ENCODE results near the gene NKAIN1.
A peak's percentile ranks its signal among the peaks of the same experiment; 100 is the strongest.
"Not testable (repeated sequence)": the region's sequence is repeated elsewhere in the genome, so short reads cannot be mapped to it uniquely, and the experiment has no call there.

NKAIN1 gene

DNA sequence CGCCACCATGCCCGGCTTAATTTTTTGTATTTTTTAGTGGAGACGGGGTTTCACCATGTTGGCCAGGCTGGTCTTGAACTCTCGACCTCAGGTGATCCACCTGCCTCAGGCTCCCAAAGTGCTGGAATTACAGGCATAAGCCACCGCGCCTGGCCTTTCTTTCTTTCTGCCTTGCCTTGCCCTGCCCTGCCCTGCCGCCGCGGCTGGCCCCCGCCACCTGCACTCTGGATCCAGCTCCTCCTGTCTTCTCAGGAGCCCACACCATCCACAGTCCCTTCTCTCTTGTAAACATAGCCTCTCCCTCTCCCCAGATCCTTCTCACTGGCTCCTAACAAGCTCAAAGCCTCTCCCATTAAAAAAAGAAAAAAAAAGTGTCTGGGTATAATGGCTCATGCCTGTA is 44.4 kb downstream of the NKAIN1 start:
- not testable (repeated sequence) for DNase-seq (ENCODE audit: low spot score)

DNA sequence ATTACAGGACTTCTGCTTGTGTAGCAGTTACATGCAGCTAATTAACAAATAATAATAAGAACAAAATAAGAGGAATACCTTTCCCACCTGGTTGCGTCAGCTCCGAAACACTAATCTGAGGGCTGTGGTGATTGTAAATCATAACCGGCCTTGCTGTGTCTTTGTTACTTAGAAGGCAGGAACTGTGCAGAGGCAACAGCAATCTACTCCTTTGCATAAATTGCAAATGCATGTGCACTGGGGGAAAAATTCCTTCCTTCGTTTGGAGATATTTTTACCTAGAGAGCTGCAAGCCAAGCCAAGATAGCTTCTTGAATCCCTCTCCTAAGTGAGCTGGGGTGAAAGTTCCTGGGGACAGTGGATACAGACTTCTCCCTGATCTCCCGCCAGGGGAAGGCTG is 46.0 kb downstream of the NKAIN1 start:
- DNase-seq (ENCODE audit: low spot score) = no peak

DNA sequence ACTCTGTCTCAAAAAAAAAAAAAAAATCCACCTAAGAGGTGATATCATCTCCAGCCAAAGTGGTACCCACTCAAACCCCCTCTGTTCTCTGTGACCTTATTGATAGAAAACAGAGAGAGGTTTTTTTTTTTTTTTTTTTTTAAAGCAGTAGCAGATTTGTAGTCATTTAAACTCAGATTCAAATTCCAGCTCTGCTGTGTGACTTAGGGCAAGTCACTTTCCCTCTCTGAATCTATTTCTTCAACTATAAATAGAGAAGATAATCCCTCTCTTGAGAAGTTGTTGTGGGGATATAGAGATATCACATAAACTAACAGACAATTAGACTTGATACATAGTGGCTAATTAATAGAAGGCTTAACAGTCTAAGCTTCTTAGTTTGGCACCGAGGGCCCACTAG is 48.4 kb downstream of the NKAIN1 start:
- no peak for DNase-seq (ENCODE audit: low spot score)

DNA sequence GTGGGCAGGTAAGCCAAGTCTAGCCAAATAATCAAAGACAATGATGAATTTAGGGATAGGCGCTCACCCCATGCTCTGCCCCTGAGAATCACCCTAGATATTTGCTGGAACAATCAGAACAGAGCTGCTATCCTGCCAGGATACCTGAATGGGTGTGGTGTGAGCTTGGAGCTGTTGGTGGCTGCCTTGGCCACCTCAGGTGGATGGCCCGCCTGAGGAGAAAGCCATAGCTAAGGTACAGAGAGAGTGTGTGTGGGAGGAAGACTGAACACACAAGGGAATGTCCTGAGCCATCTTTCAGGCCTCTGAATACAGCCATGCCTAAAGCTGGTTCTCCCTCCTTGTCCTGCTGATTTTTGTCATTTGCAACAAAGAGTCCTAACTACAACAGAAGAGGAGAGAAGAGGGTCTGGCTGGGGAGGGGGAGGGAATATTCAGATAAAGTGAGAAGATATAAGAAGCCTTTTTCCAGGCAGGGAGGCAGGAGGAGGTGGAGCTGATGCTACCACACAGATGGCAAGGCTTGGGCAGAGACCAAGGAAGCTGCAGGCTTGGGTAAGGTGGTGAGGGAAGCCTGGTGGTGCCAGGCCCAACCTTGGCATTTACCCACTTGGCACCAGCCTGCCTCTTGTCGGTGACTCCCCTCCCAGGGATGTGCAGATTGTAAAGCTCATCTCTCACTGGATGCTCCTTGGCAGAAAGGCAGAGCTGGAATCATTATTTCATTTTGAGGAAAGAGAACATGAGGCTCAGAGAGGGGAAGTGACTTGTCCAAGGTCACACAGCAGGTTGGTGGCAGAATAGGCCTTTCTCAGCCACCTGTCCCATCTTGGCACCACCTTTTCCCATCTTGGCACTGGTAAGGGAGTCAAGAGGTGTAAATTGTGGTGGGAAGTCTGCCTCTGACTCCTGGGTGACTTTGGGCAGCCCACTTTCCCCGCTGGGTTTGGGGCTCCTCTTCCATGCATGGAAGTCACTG is 49.7 kb downstream of the NKAIN1 start:
- no peak for DNase-seq (ENCODE audit: low spot score)

DNA sequence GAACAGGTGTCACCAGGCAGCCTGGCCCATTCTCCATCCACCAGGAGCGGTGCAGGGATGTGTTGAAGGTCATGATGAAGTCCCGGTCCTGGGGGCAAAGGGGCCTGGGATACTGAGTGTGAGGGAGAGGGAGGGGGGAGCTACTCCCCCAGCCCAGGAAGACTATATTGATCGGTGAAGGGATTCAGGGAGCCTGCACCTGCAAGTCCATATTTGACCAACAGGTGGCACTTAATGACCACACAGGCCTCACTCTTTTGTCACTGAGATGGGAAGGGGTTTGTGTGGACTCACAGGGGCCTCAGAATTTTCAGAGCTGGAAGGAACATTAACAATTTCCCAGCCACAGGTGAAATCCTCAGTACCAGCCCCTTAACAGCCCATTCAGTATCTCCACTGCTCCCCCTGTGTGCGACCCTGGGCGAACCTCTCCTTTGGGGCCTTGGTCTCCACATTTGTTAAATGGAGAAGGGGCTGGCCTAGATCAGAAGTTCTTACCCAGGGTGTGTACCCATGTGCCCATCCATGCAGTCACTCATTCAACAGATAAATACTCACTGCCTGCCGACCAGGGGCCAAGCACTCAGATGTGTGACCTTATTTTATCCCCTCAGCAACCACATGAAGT is 55.6 kb downstream of the NKAIN1 start:
- peak; percentile 28 for DNase-seq (ENCODE audit: low spot score)

DNA sequence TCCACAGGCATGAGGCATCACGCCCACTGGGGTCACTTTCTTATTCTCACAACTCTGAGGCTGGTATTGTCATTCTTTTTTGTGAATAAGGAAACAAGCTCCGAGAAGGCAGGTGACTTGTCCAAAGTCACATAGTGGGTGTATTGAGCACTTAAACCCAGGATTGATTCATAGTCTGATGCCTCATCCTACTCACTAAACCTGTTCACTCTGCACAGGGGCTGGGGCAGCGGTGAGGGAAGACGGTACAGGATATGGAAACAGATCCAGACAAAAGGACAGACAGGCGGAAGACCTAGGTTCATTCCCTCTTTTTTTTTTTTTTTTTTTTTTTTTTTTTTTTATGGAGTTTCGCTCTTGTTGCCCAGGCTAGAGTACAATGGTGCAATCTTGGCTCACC is 56.6 kb downstream of the NKAIN1 start:
- no peak for DNase-seq (ENCODE audit: low spot score)

DNA sequence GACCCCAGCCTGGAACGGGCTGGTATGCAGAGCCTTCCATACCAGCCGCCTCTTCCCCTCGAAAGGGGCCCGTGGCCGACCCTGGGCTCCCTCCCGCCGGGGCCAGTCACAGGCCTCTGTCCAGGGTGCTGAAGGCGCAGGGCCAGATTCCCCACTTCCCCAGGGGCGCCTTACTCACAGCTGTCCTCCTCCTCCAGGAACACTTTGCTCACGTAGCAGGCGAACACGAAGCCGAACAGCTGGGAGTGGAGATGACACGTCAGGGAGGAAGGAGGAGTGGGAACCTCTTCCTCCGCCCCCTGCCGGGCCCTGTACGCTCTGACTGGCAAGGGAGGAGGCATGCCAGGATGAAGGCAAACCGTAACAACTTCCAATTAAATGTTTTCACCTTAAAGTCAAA is 57.3 kb downstream of the NKAIN1 start:
- peak; percentile 25 for DNase-seq (ENCODE audit: low spot score)

DNA sequence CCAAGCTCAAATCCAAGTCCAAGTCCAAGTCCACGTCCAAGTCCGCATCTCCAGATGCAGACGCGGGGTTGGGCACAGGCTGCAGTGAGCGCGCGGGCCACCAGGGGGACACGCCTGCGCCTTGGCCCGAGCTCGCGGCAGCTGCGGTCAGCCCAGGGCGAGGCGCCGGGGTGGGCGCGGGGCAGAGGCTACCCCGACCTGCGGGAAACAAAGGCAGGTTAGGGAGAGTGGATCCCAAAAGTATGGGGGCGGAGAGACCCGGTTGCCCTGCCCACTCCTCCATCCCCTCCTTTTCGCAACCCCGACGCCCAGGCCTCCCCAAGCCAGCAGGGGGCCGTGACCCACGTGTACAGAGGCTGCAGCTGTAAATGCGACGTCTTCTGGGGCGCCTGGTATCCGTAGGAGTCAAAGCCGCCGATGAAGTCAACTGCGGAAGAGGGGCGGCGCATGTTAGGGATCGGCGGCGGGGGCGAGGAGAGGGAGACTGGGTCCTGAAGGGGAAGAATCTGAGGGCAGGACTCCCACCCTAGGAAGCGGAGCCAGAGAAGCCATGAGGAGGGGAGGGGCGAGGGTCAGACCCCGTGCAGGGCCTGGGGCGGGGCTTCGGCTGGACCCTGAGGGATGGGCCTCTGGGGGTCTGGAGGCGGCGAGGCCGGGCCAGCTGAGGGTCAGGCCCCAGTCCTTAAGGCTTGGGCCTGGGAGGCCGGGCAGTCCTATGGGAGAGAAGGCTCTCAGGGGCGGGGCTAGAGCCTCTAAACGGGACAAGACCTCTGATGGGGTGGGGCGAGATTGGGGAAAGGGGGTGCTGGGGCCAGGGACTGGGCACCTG is 58.0 kb downstream of the NKAIN1 start:
- peak; percentile 9 for DNase-seq (ENCODE audit: low spot score)

DNA sequence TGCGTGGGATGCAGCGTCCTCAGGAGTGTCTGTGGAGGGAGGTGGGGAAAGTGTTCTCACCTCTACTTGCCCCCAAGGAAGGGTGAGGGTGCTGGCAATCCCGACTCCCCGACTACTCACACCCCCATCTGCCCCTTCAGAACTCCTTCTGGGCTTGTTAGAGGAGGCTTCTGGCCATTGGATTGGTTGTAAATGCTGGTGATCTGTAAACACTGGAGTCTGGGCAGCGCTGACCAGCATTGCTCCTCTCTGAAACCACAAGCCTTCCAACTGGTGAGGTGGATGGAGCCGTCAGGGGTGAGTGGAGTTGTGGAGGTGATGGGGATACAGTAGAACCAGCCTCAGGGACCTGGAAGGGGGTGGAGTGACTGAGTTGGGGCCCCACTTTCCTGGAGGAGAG is 59.3 kb downstream of the NKAIN1 start:
- no peak for DNase-seq (ENCODE audit: low spot score)

DNA sequence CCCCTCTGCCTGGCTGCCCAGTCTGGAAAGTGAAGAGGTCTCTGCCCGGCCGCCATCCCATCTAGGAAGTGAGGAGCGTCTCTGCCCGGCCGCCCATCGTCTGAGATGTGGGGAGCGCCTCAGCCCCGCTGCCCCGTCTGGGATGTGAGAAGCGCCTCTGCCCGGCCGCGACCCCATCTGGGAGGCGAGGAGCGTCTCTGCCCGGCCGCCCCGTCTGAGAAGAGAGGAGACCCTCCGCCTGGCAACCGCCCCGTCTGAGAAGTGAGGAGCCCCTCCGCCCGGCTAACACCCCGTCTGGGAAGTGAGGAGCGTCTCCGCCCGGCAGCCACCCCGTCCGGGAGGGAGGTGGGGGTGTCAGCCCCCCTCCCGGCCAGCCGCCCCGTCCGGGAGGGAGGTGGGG is 63.4 kb downstream of the NKAIN1 start:
- DNase-seq (ENCODE audit: low spot score) = not testable (repeated sequence)

DNA sequence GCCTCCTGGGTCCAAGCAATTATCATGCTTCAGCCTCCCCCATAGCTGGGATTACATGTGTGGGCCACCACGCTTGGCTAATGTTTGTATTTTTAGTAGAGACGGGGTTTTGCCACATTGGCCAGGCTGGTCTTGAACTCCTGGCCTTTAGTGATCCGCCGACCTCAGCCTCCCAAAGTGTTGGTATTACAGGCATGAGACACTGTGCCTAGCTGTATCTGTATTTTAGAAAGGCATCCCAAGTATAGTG is 69.3 kb downstream of the NKAIN1 start:
- DNase-seq (ENCODE audit: low spot score) = no peak

DNA sequence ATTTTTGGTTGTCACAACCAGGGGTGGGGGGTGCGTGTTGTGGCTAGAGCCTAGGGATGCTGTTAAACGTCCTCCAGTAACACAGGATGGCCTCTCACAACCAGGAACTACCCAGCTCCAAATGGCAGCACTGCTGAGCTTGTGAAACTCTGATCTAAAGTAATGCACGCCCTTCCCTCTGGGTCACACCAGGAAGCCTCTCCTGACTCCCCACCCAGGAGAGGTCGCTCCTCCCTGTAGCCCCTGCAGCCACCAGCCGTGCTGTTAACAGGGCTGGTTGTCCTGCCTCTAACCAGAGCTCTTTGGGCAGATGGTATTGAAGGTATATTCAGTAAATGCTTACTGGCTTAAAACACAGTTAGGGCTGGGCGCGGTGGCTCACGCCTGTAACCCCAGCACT is 73.2 kb downstream of the NKAIN1 start:
- DNase-seq (ENCODE audit: low spot score) = no peak

DNA sequence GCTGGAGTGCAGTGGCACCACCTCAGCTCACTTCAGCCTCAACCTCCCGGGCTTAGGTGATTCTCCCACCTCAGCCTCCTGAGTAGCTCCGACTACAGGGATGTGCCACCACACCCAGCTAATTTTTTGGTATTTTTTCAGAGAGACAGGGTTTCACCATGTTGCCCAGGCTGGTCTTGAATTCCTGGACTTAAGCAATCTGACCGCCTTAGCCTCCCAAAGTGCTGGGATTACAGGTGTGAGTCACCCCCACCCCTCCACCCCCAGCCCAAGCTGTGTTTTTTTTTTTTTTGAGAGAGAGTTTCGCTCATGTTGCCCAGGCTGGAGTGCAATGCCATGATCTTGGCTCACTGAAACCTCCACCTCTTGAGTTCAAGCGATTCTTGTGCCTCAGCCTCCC is 75.4 kb downstream of the NKAIN1 start:
- no peak for DNase-seq (ENCODE audit: low spot score)

DNA sequence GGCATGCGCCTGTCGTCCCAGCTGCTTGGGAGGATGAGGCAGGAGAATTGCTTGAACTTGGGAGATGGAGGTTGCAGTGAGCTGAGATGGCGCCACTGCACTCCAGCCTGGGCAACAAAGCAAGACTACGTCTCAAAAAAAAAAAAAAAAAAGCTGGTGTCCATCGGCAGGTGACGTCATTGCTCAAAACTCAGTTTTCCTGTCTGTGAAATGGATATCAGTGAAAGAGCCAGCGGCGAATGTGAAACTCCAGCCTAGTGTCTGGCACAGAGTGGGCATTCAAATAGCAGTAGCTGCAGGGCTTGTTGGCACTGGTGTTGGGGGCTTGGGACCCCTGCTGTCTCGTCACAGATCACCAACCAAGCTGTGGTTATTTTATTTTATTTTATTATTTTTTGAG is 75.8 kb downstream of the NKAIN1 start:
- DNase-seq (ENCODE audit: low spot score) = no peak

DNA sequence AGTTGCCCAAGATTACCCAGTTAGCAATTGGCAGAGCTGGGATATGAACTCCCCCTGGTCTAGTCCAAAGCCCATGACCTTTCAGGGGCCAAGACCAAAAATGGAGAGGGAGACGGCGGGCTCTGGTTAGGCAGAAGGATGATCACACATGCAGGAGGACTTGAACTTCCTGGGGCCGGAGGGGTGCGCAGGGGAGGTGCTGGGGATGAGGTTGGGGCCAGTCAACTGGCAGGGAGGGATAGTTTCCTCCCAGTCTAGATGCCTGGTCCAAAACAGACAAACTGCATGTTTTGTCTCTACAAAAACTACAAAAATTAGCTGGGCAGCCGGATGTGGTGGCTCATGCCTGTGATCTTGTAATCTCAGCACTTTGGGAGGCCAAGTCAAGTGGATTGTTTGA is 78.1 kb downstream of the NKAIN1 start:
- DNase-seq (ENCODE audit: low spot score) = no peak

DNA sequence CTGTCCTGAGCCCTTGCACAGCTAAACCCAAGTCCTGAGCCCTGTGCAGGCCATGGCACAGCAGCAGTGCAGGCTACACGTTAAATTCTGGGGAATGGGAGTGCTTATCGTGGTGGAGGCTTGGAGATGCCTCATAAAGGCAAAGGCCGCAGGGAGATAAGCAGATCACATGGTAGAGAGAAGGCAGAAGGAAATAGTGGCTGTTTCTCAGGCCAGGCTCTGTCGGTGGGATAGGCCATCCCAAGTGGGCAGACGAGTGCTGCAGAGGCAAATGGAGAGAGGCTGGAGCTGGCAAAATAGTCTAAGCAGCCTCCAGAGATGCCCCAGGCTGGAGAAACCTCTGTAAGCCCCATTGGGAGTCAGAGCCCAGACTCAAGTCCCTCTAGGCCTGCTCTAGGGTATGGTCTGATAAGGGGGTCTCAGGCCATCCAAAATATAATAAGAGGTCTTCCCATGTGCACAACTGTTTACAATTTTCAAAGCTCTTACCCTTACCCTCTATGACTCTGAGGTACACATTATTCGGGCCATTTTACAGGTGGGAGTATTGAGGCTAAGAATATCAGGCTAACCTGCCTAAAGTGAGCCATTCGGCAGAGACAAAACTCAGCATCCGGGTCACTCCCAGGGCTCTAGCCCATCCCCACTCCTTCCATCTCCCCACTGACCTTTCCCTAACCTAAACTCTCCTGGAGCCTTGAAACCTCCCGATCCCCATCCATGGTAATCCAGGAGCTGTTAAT is 79.6 kb downstream of the NKAIN1 start:
- DNase-seq (ENCODE audit: low spot score) = no peak

DNA sequence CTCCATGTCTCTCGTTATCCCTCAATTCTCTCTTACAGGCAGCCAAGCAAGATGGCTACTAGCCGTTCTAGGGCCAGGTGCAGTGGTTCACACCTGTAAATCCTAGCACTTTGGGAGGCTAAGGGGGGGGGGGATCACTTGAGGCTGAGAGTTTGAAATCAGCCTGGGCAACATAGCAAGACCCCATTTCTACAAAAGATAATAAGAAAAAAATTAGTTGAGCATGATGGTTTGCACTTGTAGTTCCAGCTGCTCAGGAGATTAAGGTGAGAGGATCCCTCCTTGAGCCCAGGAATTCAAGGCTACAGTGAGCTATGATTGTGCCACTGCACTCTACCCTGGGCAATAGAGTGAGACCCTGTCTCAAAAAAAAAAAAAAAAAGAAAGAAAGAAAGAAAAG is 80.4 kb downstream of the NKAIN1 start:
- DNase-seq (ENCODE audit: low spot score) = no peak

DNA sequence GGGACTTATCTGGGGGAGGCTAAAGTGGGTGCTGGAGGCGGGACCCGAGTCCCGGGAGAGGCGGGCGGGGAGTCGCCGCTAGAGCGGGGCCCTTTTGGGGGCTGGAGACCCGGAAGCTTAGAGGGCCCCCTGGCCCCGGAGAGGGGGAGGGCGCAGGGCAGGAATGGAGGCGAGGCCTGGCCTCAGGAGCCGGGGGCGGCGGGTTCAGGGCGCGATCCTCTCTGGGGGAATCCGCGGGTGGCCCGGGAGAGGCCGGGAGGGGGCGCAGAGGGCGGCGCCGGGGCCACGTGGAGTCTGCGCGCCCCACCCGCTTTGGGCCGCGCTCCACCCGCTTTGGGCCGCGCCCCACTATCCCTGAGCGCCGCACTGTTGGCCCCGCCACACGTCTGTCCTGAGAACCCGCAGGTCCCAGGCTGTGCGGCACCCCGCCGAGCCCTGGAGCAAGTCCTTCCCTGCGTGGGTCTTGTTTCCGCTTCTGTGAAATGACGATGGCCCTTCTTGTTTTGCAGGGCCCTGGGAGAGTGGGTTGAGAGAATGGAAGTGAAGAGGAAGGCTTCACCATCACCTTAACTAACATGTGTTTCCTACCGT is 84.4 kb downstream of the NKAIN1 start:
- peak; percentile 39 for DNase-seq (ENCODE audit: low spot score)

DNA sequence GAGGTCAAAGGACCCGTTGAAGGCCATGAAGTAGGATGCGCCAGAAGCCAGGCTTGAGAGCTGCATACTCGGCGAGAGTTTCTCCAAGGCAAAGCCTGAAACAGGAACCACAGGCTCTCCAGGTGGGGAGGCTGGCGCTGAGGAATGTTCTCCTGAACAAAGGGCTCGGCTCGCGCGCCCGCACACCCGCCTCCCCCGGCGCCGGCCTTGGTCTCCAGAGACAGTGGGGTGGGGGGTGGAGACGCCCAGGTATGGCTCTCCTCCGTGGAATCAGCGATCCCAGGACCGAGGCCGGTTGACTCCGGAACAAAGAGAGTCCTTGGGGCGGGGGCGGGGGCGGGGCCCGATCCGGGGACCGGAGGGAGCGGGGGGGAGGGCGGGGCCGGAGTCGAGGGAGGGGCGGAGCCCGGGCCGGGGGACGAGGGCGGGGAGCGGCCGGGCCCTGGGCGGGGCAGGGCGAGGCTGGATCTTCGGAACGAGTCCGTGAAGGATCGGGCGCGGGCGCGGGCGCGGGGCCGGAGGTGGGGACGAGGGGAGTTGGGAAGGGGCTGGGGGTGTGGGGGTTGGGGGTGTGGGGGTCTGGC is 85.0 kb downstream of the NKAIN1 start:
- peak; percentile 58 for DNase-seq (ENCODE audit: low spot score)

DNA sequence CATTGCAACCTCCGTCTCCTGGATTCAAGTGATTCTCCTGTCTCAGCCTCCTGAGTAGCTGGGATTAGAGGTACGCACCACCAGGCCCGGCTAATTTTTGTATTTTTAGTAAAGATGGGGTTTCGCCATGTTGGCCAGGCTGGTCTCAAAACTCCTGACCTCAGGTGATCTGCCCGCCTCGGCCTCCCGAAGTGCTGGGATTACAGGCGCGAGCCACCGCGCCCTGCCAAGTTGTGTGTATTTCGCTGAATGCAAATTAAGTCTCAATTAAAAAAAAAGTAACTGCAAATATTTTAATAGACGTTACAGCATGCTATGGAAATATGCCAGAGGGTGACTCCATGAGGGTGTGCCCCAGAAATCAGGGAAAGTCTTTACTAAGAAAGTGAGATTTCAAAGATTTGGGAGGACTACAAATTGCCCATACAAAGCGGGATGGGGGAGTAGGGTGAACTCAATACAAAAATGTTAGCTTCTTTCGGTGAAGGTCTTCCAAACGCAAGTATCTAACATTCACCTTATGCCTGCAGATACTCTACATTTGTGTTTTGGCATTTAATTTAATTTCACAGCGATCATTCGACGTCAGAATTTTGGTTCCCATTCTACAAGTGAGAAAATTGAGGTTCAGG is 85.6 kb downstream of the NKAIN1 start:
- DNase-seq (ENCODE audit: low spot score) = no peak

DNA sequence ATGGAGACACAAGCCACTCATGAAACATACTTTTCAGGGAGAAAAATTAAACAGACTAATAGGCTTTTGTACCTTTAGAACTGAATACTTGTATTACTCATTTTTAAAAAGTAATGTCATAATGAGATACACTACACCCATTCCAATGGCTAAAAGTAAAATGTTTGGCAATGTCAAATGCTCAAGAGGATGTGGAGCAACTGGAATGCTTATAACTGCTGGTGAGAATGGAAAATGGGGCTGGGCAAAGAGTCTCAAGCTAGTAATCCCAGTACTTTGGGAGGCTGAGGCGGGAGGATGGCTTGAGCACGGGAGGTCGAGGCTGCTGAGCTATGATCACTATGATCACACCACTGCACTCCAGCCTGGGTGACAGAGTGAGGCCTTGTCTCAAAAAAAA is 86.3 kb downstream of the NKAIN1 start:
- no peak for DNase-seq (ENCODE audit: low spot score)
